ENCODE results near the gene CAVIN4. TPM values are rescaled to one million over a fixed set of nuclear protein-coding genes. Genes with fewer than 3 reads are reported as not detected.

CAVIN4 gene
- total RNA-seq, 1 experiment from 2014 or later = 1.3 TPM

GRCh38 chr9:100598641-100599145 lies 20.8 kb downstream of the CAVIN4 start:
- Histone ChIP-seq H3K27me3 (ENCODE audit: insufficient read depth, low read depth) (no peaks in the 10 kb centered on the region), H3K4me3 (peak overlapping the region; percentile 66), H3K9me2 (ENCODE audit: insufficient read depth) (no peaks in the 10 kb centered on the region), H4K20me1 (ENCODE audit: insufficient read depth) (no peaks in the 10 kb centered on the region), H3K27ac (0 out of 2 replicates have a peak overlapping the region, but pooled peaks have one; percentile 17), H3K4me1 (replicated peaks; ENCODE audit: insufficient read depth) (peaks cover 12% of the 10 kb centered on the region), H3K36me3 (ENCODE audit: low read depth) (no peaks in the 10 kb centered on the region), H3K4me2 (peak overlapping the region; percentile 95), H2AFZ (peak overlapping the region; percentile 92), H3K79me2 (ENCODE audit: low read depth) (no peaks in the 10 kb centered on the region), H3F3A (ENCODE audit: insufficient read depth, low read depth) (peaks cover 11% of the 10 kb centered on the region), H3K9me3 (ENCODE audit: insufficient read depth, low read depth) (no peaks in the 10 kb centered on the region)
- POLR2A ChIA-PET (ENCODE audit: unreplicated experiment) = interaction anchor here (0.7 kb wide), 1 partner anchor 187 kb away, joined by 6 read pairs; no protein-coding TSS in a partner anchor
- CTCF ChIA-PET = no interaction called here
- no TSS peak for BruUV-seq (replicated peaks)
- peak; percentile 76 to 94 for DNase-seq
- intact Hi-C loops (cut with micrococcal nuclease; ENCODE audit: unreplicated experiment) = loop anchor here (2.0 to 10.0 kb wide), 8 partner anchors 171 to 1436 kb away; partner anchors contain the start of genes MSANTD3, NR4A3, RNF20 and TEX10
- TF ChIP-seq EZH2 (IDR thresholded peaks at IDR 0.05; ENCODE audit: low read depth) = no peak
- TF ChIP-seq CTCF (conservative IDR thresholded peaks at IDR 0.05) = no peak

- Histone ChIP-seq H3K27me3 (ENCODE audit: insufficient read depth, low read depth) (no peaks in the 10 kb centered on the region), H3K9me3 (ENCODE audit: insufficient read depth, low read depth) (no peaks in the 10 kb centered on the region), H3K4me2 (no peak overlapping the region), H3F3A (ENCODE audit: insufficient read depth, low read depth) (peaks cover 11% of the 10 kb centered on the region), H2AFZ (no peak overlapping the region), H3K27ac (no peak overlapping the region), H3K4me1 (replicated peaks; ENCODE audit: insufficient read depth) (peaks cover 12% of the 10 kb centered on the region), H3K9me2 (ENCODE audit: insufficient read depth) (no peaks in the 10 kb centered on the region), H3K79me2 (ENCODE audit: low read depth) (no peaks in the 10 kb centered on the region), H3K36me3 (ENCODE audit: low read depth) (no peaks in the 10 kb centered on the region), H3K4me3 (no peak overlapping the region), H4K20me1 (ENCODE audit: insufficient read depth) (no peaks in the 10 kb centered on the region)
- intact Hi-C loops (cut with micrococcal nuclease; ENCODE audit: unreplicated experiment) = no loop called here
- DNase-seq = no peak
- POLR2A ChIA-PET (ENCODE audit: unreplicated experiment) = no interaction called here
- TF ChIP-seq EZH2 (IDR thresholded peaks at IDR 0.05; ENCODE audit: low read depth) (no peak), CTCF (conservative IDR thresholded peaks at IDR 0.05) (no peak)
- no TSS peak for BruUV-seq (replicated peaks)
- CTCF ChIA-PET = interaction anchor here (0.5 to 3.0 kb wide), 3 partner anchors 84 to 711 kb away, joined by 3 to 28 read pairs (median 9); no protein-coding TSS in a partner anchor
Measured at GRCh38 chr9:100600521-100601079, 22.7 kb downstream of the CAVIN4 start.

- Histone ChIP-seq H3K27ac (no peak overlapping the region), H3K4me3 (no peak overlapping the region), H3F3A (ENCODE audit: insufficient read depth, low read depth) (peaks cover 11% of the 10 kb centered on the region), H3K4me1 (replicated peaks; ENCODE audit: insufficient read depth) (peaks cover 12% of the 10 kb centered on the region), H4K20me1 (ENCODE audit: insufficient read depth) (no peaks in the 10 kb centered on the region), H3K79me2 (ENCODE audit: low read depth) (no peaks in the 10 kb centered on the region), H3K4me2 (no peak overlapping the region), H3K27me3 (ENCODE audit: insufficient read depth, low read depth) (no peaks in the 10 kb centered on the region), H3K36me3 (ENCODE audit: low read depth) (no peaks in the 10 kb centered on the region), H3K9me2 (ENCODE audit: insufficient read depth) (no peaks in the 10 kb centered on the region), H2AFZ (no peak overlapping the region), H3K9me3 (ENCODE audit: insufficient read depth, low read depth) (no peaks in the 10 kb centered on the region)
- intact Hi-C loops (cut with micrococcal nuclease; ENCODE audit: unreplicated experiment) = no loop called here
- peak; percentile 42 to 59 for DNase-seq
- TF ChIP-seq CTCF (conservative IDR thresholded peaks at IDR 0.05) (peak; percentile 76), EZH2 (IDR thresholded peaks at IDR 0.05; ENCODE audit: low read depth) (no peak)
- ChIA-PET CTCF (interaction anchor here (0.5 to 3.0 kb wide), 3 partner anchors 177 to 711 kb away, joined by 4 to 28 read pairs (median 9); no protein-coding TSS in a partner anchor), POLR2A (ENCODE audit: unreplicated experiment) (no interaction called here)
- BruUV-seq (replicated peaks) = no TSS peak
Measured at GRCh38 chr9:100601216-100601615, 23.3 kb downstream of the CAVIN4 start.
